Epithelial cell of esophagus (primary cell): ENCODE results near the gene SSTR3.
"Not testable (repeated sequence)": the region's sequence is repeated elsewhere in the genome, so short reads cannot be mapped to it uniquely, and the experiment has no call there.

ENCODE experiments used
- DNase-seq: peaks from one replicate; pipeline ENCODE4 v3.0.0; 2010; ENCODE audit warnings: low read depth
- H3K4me3 ChIP-seq: 2 replicates; pipeline ENCODE4 v1.5.1; 2011; ENCODE audit warnings: mild to moderate bottlenecking, low read length, control low read depth
- TF ChIP-seq, protein P1 (sequence below): IDR thresholded peaks from 2 replicates; pipeline ENCODE4 v1.5.1; 2011; ENCODE audit warnings: low read depth, mild to moderate bottlenecking, low read length, control low read depth, inconsistent platforms; ENCODE audit not compliant: insufficient read depth; ENCODE audit errors: missing control alignments

SSTR3 gene

DNA sequence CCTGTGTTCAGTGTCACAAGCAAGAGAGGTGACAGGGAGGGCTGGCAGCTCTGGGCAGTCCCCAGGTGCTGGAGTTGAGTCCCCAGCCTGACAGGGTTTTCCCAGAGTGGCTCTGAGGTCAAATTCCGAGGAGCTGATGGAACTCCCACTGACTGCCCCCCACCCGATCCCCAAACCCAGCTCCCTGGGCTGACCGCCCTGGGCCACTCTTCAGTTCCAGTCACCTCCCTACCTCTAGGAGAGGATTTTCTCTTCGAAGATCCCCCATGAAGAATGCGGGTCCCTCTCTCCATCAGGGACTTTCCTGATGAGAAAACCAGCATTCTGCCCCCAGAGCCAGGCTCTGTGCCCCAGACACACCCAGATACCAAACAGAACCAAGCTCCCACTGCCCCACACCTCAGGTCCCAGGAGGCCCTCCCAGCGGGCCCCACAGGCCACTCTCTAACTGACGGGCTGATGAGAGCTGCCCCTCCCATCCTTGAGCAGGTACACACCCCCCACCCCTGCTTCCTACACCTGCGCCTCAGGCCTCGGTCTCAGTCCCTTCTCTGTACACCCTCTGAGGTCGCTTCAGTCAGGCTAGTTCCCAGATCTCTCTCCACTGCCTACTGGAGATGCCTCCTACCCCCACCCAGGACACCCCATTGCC lies 43.9 kb upstream of the SSTR3 start:
- no peak overlapping the region for H3K4me3 ChIP-seq
- no peak for DNase-seq
- TF ChIP-seq, protein P1, sequence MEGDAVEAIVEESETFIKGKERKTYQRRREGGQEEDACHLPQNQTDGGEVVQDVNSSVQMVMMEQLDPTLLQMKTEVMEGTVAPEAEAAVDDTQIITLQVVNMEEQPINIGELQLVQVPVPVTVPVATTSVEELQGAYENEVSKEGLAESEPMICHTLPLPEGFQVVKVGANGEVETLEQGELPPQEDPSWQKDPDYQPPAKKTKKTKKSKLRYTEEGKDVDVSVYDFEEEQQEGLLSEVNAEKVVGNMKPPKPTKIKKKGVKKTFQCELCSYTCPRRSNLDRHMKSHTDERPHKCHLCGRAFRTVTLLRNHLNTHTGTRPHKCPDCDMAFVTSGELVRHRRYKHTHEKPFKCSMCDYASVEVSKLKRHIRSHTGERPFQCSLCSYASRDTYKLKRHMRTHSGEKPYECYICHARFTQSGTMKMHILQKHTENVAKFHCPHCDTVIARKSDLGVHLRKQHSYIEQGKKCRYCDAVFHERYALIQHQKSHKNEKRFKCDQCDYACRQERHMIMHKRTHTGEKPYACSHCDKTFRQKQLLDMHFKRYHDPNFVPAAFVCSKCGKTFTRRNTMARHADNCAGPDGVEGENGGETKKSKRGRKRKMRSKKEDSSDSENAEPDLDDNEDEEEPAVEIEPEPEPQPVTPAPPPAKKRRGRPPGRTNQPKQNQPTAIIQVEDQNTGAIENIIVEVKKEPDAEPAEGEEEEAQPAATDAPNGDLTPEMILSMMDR: no peak

DNA sequence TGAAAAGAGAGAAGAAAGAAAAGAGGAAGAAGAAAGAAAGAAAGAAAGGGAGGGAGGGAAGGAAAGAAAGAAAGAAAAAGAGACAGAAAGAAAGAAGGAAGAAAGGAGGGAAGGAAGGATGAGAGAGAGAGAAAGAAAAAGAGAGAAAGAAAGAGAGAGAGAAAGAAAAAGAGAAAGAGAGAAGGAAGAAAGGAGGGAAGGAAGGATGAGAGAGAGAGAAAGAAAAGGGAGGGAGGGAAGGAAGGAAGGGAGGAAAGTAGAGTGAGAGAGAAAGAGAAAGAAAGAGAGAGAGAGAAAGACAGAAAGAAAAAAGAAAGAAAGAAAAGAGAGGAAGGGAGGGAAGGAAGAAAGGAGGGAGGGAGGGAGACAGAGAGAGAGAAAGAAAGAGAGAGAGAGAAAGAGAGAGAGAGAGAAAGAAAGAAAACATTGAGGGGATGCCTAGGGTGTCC lies 43.3 kb upstream of the SSTR3 start:
- no peak overlapping the region for H3K4me3 ChIP-seq
- no peak for DNase-seq
- TF ChIP-seq, protein P1: no peak

DNA sequence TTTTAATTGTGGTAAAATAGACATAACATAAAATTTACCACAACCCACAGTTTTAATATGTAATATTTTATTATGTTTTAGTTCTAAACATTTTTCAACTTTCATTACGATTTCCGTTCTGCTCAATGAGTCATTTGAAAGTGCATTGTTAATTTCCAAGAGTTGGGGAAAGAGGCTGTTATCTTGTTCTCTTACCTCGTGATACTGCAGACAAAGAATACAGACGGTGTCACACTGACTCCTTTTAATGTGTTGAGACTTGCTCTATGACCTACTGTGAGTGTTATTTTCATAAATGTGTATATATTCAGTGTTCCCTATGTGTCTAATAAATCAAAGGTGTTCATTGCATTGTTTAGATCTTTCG lies 42.6 kb upstream of the SSTR3 start:
- DNase-seq: peak; percentile 87
- H3K4me3 ChIP-seq: no peak overlapping the region
- TF ChIP-seq, protein P1: no peak

DNA sequence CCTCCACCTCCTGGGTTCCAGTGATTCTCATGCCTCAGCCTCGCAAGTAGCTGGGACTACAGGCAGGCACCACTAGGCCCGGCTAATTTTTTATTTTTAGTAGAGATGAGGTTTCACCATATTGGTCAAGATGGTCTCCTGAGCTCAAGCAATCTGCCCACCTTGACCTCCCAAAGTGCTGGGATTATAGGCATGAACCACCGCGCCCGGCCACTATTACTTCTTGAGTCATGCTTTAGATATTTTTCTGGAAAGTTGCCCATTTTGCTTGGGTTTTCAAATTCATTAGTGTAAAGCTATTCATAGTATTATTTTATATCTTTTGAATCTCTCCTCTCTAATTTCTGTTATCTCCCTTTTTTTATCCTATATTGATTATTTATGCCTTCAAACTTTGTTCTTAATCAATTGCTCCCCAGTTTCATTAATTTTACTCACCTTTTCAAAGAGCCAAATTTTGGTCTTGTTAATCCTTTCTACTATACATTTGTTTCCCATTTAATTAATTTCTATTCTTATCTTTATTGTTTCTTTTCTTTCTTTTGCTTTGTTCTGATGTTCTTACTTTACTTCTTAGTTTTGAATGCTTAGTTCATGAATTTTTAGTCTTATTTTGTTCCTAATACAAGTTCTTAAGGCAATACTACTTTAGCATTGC lies 42.1 kb upstream of the SSTR3 start:
- no peak overlapping the region for H3K4me3 ChIP-seq
- peak; percentile 83 for DNase-seq
- TF ChIP-seq, protein P1: no peak

DNA sequence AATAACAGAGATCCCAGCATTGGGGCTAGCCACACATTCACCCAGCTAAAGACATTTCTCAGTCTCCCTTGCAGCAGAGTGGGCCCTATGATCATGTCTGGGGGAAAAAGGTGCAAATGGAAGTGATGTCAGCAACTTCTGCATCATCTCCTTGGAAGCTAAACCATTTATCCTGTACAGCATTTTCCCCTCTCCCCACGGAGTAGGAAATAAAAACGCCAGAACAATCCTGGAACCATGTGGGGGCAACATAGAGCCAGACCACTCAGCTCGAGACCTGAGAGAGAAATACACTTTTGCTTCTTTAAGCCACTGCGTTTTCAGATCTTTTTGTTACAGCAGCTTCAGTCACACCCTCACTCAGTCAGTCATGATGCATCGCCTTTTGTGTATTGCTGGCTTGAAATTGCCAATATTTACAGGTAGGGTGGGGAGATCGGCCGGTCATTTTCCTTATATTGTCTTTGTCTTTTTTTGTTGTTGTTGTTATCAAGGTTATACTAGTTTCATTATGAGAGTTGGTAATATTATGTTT lies 40.9 kb upstream of the SSTR3 start:
- TF ChIP-seq, protein P1: no peak
- DNase-seq: no peak
- no peak overlapping the region for H3K4me3 ChIP-seq

DNA sequence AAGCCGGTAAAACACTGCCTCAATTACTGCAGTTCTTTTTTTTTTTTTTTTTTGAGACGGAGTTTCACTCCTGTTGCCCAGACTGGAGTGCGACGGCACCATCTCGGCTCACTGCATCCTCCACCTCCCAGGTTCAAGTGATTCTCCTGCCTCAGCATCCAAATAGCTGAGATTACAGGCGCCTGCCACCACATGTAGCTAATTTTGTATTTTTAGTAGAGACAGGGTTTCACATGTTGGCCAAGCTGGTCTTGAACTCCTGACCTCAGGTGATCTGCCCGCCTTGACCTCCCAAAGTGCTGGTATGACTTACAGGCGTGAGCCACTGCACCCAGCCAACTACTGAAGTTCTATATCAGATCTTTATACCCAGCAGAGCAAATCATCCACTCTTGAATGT lies 39.6 kb upstream of the SSTR3 start:
- not testable (repeated sequence) for H3K4me3 ChIP-seq, DNase-seq

DNA sequence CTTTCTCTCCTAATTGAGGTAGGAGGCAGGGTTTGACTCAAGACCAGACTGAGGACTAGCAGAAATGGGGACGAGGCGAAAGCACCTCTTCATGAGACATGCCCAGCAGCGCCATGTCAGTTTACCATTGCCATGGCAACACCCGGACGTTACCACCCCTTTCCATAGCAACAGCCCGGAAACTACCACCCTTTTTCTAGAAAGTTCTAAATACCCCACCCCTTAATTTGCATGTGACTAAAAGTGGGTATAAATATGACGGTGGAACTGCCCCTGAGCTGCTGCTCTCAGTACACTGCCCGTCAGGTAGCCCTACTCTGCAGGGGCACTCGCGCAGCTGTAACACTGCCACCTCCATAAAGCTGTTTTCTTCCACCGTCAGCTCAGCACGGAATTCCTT lies 37.7 kb upstream of the SSTR3 start:
- TF ChIP-seq, protein P1: no peak
- H3K4me3 ChIP-seq: no peak overlapping the region
- DNase-seq: no peak
